ENCODE results near the gene ZBTB5. TPM values are rescaled to one million over a fixed set of nuclear protein-coding genes. Genes with fewer than 3 reads are reported as not detected.

ZBTB5 gene
- total RNA-seq, 1 donor from 2014 or later: 5.5 TPM

- ATAC-seq: peak; percentile 76
- no peak for DNase-seq (ENCODE audit: low spot score)
Measured at GRCh38 chr9:37453827-37454226, 11.4 kb downstream of the ZBTB5 start.

- ATAC-seq: no peak
- DNase-seq (ENCODE audit: low spot score): no peak
Measured at GRCh38 chr9:37452611-37453010, 12.6 kb downstream of the ZBTB5 start.

GRCh38 chr9:37451628-37452027 lies 13.6 kb downstream of the ZBTB5 start:
- DNase-seq (ENCODE audit: low spot score): no peak
- ATAC-seq: no peak

- ATAC-seq (no peak), DNase-seq (ENCODE audit: low spot score) (no peak)
Measured at GRCh38 chr9:37449862-37450632, 15.2 kb downstream of the ZBTB5 start.

GRCh38 chr9:37447111-37447510 lies 18.1 kb downstream of the ZBTB5 start:
- DNase-seq (ENCODE audit: low spot score) (no peak), ATAC-seq (no peak)

- DNase-seq (ENCODE audit: low spot score) (no peak), ATAC-seq (no peak)
Measured at GRCh38 chr9:37446401-37446800, 18.8 kb downstream of the ZBTB5 start.

GRCh38 chr9:37445832-37446231 lies 19.4 kb downstream of the ZBTB5 start:
- ATAC-seq: peak; percentile 52
- no peak for DNase-seq (ENCODE audit: low spot score)

- DNase-seq (ENCODE audit: low spot score) (no peak), ATAC-seq (peak; percentile 51)
Measured at GRCh38 chr9:37444890-37445289, 20.4 kb downstream of the ZBTB5 start.

- DNase-seq (ENCODE audit: low spot score) (no peak), ATAC-seq (no peak)
Measured at GRCh38 chr9:37443566-37443965, 21.7 kb downstream of the ZBTB5 start.

GRCh38 chr9:37442556-37442955 lies 22.7 kb downstream of the ZBTB5 start:
- ATAC-seq (no peak), DNase-seq (ENCODE audit: low spot score) (no peak)

- ATAC-seq: peak; percentile 1
- no peak for DNase-seq (ENCODE audit: low spot score)
Measured at GRCh38 chr9:37441776-37442370, 23.4 kb downstream of the ZBTB5 start.

- ATAC-seq: peak; percentile 70
- no peak for DNase-seq (ENCODE audit: low spot score)
Measured at GRCh38 chr9:37438359-37438758, 26.9 kb downstream of the ZBTB5 start.

- no peak for ATAC-seq
Measured at GRCh38 chr9:37437621-37438020, 27.6 kb downstream of the ZBTB5 start.

GRCh38 chr9:37437010-37437409 lies 28.2 kb downstream of the ZBTB5 start:
- ATAC-seq (no peak), DNase-seq (ENCODE audit: low spot score) (no peak)

More at GRCh38 chr9:37437621-37438020, 27.6 kb downstream of the ZBTB5 start:
- no peak for DNase-seq (ENCODE audit: low spot score)

GRCh38 chr9:37436540-37436939 lies 28.7 kb downstream of the ZBTB5 start:
- DNase-seq (ENCODE audit: low spot score) (no peak), ATAC-seq (peak; percentile 16)

GRCh38 chr9:37433867-37434371 lies 31.3 kb downstream of the ZBTB5 start:
- ATAC-seq (no peak), DNase-seq (ENCODE audit: low spot score) (no peak)

GRCh38 chr9:37432020-37432419 lies 33.2 kb downstream of the ZBTB5 start:
- ATAC-seq: no peak
- no peak for DNase-seq (ENCODE audit: low spot score)

- DNase-seq (ENCODE audit: low spot score) (peak; percentile 82), ATAC-seq (peak; percentile 67)
Measured at GRCh38 chr9:37430841-37431597, 34.2 kb downstream of the ZBTB5 start.

- peak; percentile 59 for ATAC-seq
- DNase-seq (ENCODE audit: low spot score): peak; percentile 91
Measured at GRCh38 chr9:37429441-37430285, 35.6 kb downstream of the ZBTB5 start.

- DNase-seq (ENCODE audit: low spot score) (no peak), ATAC-seq (no peak)
Measured at GRCh38 chr9:37428345-37428744, 36.9 kb downstream of the ZBTB5 start.

- no peak for DNase-seq (ENCODE audit: low spot score)
- ATAC-seq: no peak
Measured at GRCh38 chr9:37426846-37427245, 38.4 kb downstream of the ZBTB5 start.

All from left lobe of liver (tissue), 2 donors.